Measurements from ENCODE around the gene TNS1. TPM values are rescaled to one million over a fixed set of nuclear protein-coding genes. Genes with fewer than 3 reads are reported as not detected.
A peak's percentile ranks its signal among the peaks of the same experiment; 100 is the strongest.

TNS1 gene
- total RNA-seq, 2 donors from 2014 or later, result 1,255 to 1,508 TPM

DNA sequence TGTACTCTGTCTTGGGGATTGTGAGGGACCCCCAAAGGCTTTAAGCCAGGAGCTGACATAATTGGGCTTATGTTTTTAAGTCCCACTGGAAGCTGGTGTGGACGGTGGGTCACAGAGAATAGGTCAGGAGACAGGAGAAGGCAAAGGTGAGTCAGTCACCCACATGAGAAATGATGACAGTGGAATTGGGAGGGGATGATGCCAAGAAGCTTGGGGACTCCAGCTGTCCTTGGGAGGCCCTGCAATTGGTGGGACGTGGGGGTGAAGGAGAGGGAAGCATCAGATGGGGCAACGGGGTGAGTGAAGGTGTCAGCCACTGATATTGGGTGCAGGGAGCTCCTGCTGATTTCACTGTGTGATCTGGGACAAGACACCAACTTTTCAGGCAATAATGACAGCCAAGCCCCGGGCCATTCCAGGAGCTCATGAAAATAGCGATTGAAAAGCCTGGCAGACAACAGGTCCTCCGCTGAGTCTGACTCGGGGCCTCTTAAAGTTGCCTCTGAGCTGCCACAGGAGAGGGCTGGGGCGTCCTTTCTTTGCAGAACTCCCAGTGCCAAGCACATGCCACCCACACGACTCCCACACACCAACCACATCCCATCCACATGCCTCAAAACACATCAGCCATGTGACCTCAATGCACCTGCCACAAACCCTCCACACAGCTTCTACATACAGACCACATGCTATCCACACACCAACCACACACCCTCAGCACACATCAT, 13.4 kb downstream of the TNS1 start:
- peak; percentile 42 for DNase-seq (ENCODE audit: low spot score)
- intact Hi-C loops (cut with DNase I), result loop anchor here in 1 of 2 donors (5.0 kb wide), 1 partner anchor 197 kb away; no protein-coding TSS in a partner anchor

DNA sequence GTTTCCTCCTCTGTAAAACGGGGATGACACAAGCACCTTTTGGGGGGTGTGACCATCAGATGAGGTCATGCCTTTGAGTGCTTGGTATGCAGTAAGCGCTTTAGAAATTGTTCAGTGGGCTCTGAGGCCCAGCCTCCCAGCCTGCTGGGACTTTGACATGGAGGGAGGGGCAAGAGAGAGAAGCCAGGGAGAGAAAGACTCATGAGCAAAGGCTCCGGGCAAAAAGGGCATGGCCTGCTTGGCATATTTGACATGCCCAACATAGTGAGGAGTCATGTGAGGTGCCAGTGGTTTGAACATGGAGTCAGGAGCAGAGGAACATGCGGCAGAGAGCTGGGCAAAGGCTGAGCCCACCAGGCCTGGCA, 14.0 kb downstream of the TNS1 start:
- intact Hi-C loops (cut with DNase I), result loop anchor here in 1 of 2 donors (5.0 kb wide), 1 partner anchor 197 kb away; no protein-coding TSS in a partner anchor
- peak; percentile 57 for DNase-seq (ENCODE audit: low spot score)

DNA sequence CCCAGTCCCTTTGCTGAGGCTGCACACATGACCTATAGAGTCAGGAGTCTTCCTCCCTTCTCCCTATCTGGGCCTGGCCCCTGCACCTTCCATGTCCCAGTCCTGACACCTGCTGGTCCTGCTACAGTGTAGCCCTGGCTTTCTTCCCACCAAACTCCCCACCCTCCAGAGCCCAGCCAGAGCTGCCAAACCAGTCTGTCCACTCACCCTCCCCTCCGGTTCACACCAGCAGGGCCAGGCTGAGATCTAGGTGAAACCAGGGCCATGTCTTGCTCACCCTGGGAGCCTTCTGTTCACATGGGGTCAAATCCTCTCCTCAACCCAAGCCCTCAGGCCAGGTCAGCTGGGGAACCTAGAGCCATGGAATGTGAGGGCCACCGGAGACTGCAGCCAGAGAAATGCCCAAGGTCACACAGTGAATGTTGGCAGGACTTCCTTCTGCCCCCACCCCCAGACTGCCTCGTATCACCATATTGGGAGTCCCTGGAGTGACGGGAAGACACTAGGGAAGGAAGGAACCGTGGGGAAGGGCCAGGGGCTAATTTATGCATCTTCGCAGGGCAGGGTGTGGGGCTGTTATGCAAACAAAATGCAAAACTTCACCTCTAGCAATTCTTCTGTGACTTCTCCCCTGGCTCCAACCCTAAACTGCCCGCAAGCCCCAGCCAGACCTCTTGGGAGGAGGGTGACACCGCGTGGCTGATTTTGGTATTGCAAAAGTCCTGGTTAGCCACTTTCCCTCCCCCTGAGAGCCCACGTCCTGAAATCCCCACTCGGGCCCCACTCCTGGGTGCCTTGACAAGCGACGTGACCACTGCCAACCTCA, 14.6 kb downstream of the TNS1 start:
- peak; percentile 95 for DNase-seq (ENCODE audit: low spot score)

DNA sequence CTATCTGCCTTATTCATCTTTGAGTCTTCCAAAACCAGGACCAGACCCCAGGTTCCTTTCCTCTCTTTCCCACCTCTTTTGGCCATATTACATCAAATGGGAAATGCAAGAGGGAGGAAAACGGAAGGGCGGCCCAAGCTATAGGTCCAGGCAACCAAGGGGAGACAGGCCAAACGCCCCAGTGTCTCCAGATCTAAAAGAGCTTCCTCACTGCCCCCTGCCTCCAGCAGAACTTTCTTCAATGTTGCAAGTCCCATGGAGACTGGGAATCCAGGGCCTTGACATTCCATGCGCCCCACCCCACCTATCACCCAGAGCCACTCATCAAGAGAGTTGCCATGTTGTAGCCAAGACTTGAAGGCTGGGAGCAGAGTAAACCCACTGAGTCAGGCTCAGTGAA, 15.4 kb downstream of the TNS1 start:
- peak; percentile 51 for DNase-seq (ENCODE audit: low spot score)
- intact Hi-C loops (cut with DNase I), result loop anchor here in 1 of 2 donors (5.0 kb wide), 1 partner anchor 195 kb away; no protein-coding TSS in a partner anchor

More for the DNA sequence above, 14.6 kb downstream of the TNS1 start:
- intact Hi-C loops (cut with DNase I), result loop anchor here in 1 of 2 donors (5.0 kb wide), 1 partner anchor 196 kb away; no protein-coding TSS in a partner anchor

DNA sequence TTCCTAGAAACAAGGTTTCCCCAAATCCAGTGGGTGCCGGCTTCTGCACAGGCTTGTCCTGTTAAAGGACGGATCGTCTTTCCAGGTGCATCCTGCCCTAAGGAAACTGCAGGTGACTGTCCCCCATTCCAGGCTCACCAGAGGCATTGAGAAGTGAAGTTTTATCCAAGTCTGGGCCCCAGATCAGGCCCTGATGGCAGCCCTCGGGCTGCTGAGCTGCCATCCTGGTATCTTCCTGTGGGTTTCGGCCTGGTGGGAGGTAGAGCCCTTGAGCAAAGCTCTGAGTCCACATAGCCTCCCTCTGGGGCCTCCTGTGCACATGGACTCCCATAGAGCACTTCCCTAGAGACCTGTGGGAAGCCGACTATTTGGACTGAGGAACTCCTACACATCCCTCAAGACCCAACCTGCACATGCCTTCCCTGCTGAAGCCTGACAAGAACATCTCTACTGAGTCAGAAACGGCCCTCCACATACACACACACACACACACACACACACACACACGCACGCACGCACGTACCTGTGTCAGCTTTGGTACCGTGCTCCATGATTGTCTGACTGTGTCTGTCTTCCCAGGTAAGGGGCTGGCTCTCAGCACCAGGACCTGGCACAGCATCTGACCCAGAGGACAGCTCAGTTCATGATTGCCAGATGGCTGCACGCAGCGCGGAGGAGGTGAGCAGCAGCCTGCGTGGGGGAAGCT, 16.4 kb downstream of the TNS1 start:
- intact Hi-C loops (cut with DNase I), result loop anchor here in 1 of 2 donors (5.0 kb wide), 1 partner anchor 194 kb away; no protein-coding TSS in a partner anchor
- peak; percentile 32 for DNase-seq (ENCODE audit: low spot score)

DNA sequence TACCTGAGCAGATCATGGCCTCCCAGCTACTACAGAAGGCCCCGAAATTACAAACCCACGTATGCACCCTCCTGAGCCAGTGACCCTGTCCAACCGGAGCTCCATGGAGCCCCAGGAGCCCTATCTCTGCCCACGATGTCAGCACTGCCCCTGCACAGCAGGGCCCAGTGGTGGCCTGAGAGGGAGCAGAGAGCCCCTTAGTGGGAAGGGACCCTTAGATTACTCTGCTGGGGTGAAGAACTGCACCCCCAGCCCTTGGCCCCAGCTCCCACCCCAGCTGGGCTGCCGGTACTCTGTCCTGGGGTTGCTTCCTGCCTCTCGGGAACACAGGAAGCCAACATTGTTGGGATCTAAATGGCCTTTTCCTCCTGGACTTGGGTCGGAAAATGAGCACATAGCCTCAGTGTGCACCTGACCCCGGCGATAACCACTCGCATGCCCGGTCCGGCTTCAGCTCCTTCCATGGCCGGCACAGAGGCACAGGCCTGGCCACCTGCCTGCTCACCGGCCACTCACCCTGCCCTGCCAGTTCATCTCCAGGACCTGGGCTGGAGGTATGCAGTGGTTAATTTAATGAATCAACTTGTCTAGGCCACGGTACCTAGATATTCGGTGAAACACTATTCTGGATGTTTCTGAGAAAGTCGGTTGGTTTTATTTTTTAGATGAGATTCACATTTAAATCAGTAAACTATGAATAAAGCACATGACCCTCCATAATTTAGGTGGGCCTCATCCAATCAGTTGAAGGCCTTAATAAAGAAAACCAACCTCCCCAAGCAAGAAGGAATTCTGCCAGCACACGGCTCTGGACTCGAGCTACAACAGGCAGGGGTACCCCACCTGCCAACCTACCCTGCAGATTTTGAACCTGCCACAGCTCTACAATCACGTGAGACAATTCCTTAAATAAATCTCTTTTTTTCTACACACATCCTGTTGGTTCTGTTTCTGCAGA, 19.2 kb downstream of the TNS1 start:
- peak; percentile 61 for DNase-seq (ENCODE audit: low spot score)

DNA sequence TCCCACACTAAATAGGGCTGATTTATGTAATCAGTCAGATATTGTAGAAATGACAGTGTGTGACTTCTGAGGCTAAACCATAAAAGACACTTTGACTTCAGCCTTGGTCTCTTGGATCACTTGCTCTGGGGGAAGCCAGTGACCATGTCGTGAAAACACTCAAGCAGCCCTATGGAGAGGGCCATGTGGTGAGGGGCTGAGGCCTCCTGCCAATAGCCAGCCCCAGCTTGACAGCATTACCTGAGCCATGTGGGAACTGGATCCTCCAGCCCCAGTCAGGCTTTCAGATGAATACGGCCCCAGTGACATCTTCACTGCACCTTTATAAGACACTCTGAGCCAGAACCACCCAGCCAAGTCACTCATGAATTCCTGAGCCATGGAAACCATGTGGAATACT, 20.8 kb downstream of the TNS1 start:
- intact Hi-C loops (cut with DNase I), result no loop called here
- DNase-seq (ENCODE audit: low spot score), result peak; percentile 43

More for the DNA sequence above, 19.2 kb downstream of the TNS1 start:
- intact Hi-C loops (cut with DNase I), result loop anchor here in 1 of 2 donors (2.0 kb wide), 1 partner anchor 37 kb away; no protein-coding TSS in a partner anchor

DNA sequence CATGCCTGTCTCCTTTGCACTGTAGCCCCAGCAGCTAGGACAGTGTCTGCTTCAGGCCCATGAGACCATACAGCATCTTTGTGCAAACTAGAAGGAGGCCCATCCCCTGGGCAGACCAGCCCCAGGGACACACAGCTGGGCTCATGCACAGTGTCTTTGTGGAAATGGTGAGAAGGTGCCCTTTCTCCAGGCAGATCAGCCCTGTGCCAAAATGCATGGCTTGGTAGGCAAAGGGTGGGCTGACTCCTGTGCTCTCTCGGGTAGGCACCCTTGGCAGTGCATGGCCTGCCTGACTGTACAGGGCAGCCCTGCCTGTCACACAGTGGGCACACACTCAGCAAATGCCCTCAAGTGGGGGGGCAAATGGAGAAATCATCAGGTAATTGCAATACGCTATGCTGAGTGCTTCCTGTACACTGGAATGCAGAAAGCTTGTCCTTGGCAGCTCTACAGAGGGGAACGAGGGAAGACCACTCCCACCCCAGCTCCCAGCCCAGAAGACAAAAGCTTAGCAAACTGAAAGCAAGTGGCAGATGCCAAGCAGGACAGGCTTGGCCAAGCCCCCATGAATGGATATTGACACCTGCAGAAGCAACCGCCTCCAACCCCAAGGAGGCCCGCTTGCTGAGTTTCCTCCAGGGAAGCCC, 21.6 kb downstream of the TNS1 start:
- DNase-seq (ENCODE audit: low spot score), result peak; percentile 70
- intact Hi-C loops (cut with DNase I), result no loop called here

DNA sequence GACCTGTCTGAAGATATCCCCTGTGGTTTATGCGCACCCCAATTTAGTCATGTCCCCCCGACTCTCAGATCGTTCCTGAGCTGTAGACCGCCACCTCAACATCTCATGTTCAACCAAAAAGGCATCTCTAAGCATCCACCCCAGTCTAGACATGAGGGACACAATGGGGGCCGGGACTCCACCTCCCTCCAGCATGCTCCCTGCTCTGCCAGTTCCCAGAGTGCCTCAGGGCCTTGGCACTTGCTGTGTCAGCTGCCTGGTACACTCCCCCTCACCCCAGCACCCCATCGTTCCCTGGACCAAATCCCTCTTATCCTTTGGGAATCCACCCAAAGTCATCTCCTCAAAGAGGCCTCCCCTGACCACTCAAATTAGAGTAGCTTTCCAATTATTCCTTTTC, 22.2 kb downstream of the TNS1 start:
- DNase-seq (ENCODE audit: low spot score), result peak; percentile 66
- intact Hi-C loops (cut with DNase I), result no loop called here

DNA sequence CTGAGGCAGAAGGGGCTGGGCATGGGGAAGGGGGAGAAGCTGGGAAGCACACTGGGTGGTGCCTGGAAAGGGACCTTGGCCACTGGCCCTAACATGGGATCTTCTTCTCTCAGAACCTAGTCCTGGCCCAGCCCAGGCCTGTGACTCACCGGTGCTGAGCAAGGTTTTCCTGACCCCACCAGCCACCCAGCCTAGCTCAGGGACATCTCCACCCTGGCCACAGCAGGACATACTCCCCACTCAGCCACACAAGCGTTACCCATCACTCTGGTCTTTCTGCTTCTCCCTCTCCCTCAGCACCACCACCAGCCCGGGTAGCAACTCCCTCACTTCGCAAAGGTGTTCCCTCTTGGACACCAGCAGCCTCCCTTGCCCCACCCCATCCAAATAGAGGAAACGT, 22.8 kb downstream of the TNS1 start:
- peak; percentile 94 for DNase-seq (ENCODE audit: low spot score)
- intact Hi-C loops (cut with DNase I), result no loop called here

DNA sequence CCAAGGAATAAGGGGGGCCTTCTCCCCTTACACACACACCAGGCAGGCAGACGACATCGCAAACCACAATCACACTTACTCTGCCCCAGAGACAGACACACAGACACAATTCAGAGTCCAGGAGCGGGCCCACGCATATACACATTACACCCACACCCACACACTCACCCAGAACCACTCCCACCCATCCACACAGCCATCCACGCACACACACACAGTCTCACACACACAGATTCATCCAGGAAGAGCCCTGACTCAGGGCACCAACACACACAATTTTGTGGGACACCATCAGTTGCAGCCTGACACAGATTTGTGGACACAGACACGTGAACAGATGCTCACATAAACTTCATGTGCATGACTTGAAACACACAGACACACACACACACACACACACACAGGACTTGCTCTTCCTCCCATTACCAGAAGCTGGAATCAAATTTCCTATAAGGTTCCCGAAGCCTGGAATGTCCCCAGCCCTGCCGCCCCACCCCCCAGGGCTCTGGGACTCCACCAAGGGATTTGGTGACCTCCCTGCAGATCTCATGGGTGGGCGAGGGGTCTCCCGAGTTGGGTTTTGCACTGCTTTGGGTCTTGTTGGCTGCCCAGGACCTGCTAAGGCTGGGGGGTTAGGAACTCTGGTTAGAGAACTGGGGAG, 23.5 kb downstream of the TNS1 start:
- intact Hi-C loops (cut with DNase I), result loop anchor here in 1 of 2 donors (5.0 kb wide), 1 partner anchor 37 kb away; no protein-coding TSS in a partner anchor
- DNase-seq (ENCODE audit: low spot score), result peak; percentile 72

DNA sequence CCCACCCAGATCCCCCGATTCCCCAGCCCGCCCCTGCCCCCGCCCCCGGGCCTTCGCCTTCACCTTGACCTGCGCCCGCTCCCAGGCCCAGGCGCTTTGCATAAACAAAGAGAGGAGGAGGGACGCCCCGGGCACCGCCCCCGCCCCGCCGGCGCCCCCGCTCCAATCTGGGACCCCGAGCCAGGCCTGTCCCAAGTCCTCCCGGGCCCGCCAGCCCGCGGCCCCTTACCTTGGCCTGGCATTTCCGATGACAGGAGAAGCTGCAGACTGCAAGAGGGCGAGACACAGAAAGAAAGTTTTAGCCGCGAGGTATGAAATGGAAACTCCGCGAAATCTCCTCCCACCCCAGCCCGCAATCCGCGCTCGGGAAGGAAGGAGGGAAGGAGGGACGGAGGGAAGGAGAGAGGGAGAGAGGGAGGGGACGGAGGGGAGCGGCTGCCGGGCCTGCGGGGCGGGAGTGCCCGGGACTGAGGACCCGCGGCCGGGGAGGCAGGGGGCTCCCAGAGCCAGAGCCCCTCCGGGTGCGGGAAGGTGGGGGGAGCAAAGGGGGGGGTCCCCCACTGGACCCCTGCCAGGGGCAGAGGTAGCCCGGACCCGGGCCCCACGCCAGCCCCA, 24.2 kb downstream of the TNS1 start:
- DNase-seq (ENCODE audit: low spot score), result peak; percentile 82
- intact Hi-C loops (cut with DNase I), result loop anchor here in 1 of 2 donors (5.0 kb wide), 1 partner anchor 36 kb away; no protein-coding TSS in a partner anchor

DNA sequence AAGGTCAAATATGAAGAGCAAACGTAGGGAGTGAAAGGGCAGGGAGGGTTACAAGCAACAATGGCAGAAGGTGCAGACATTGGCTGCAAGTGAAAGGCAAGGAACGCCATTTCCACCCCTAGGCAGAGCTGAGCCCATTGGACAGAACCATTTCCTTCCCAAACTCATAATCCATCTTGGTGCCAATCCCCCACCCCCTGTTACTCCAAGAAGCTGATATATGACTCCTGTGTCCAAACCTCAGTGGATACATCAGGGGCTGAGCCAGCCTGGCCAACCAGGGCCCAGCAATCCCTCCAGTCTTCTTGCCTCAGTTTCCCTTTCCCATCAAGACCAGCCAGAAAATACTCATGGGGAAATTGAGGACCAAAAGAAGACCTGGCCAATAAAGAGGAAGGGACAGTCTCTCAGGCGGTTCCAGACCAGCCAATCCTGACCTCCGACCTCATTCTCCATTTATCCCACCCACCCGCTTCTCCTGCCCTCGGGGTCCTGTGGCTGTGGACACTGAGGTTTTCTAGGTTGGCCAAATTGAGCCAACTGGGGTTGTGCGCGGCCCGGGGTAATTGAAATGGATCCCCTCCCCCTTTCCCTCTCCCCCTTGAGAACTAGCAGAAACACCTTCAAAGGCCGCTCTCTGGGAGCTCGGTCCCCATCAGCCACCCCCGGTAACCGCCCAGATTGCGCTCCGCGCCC, 24.8 kb downstream of the TNS1 start:
- peak; percentile 23 for DNase-seq (ENCODE audit: low spot score)

DNA sequence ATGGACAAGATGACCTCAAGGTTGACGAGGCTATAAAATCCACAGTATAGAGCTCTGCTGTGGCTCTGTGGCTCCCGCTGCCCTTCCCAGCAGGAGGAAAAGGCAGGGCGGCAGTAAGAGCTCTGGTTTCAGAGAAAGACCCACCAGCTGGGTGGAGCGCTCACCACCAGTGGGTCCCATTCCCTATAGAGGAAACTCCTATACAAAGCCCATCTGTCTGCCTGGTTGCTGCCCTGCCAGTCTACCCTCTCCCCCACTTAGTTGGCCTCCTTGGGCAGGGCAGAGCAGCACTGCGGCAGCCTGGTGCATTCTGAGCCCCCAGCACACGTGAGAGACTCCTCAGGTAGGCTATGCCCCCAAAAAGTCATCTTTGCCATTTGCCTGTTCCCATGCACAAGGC, 26.5 kb downstream of the TNS1 start:
- peak; percentile 41 for DNase-seq (ENCODE audit: low spot score)
- intact Hi-C loops (cut with DNase I), result loop anchor here in 1 of 2 donors (5.0 kb wide), 1 partner anchor 34 kb away; no protein-coding TSS in a partner anchor

More for the DNA sequence above, 24.8 kb downstream of the TNS1 start:
- intact Hi-C loops (cut with DNase I), result loop anchor here in 1 of 2 donors (5.0 kb wide), 1 partner anchor 36 kb away; no protein-coding TSS in a partner anchor

DNA sequence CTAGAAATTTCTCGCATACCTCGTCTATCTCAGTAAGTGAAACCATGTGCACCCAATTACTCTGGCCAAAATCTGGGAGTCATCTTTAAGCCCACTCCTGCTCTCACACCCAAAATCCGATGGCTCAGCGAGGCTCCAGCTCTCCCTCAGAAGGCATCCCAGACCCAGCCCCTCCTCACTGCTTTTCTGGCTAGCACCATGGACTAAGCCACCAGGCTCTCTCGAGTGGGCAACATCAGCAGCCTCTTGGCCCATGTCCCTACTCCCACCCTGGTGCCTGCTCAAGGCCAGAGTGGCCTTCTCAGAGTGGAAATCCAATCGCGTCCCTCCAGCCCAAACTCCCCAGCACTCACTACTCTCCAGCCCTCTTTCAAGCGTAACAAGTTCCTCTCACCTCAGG, 27.2 kb downstream of the TNS1 start:
- intact Hi-C loops (cut with DNase I), result loop anchor here in 1 of 2 donors (5.0 kb wide), 1 partner anchor 33 kb away; no protein-coding TSS in a partner anchor

More for the DNA sequence above, 27.2 kb downstream of the TNS1 start:
- peak; percentile 47 for DNase-seq (ENCODE audit: low spot score)
